HG03439 (cell line): ENCODE data around the gene CCDC197.
A peak's percentile ranks its signal among the peaks of the same experiment; 100 is the strongest.

ENCODE experiments used
- ATAC-seq: cut with Tn5 transposase; IDR thresholded peaks from one replicate; pipeline ENCODE4 v1.9.1; 2021; ENCODE audit warnings: mild to moderate bottlenecking, moderate library complexity; ENCODE audit not compliant: unreplicated experiment

CCDC197 gene

DNA sequence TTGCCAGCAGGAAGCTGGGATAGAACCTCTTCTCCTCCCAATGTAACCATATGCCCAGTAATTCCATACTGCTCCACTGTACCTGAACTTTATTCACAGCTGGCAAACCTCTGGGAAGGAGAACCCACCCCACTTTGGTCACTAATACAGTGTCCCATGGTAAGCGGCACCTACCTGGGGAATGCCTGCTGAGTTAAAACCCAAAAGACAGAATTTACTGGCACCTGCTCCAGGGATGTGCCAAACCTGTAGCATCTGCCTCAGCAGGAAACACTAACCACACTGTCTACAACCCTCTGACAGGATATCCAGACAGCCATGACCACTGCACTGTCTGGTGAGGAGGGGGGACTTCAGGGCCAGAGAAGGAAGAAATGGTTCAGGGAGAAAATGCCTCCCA is 57.3 kb downstream of the CCDC197 start:
- ATAC-seq, result no peak

DNA sequence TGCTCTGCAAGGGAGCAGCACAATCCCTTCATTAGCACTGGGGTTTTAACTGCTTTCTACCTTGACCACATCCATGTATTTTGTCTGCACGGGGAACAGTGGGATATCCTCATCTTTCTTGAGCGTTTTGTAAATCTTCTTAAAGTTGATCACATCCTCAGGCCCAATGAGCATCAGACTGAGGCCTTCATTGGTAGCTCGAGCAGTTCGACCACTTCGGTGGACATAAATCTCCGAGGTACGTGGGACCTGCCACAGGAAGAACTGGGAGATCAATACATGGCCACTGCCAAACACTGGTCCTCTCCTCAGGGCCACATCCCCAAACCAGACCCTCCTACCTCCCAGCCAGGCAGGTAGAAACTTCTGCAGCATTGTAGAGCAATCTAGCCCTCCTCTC is 57.8 kb downstream of the CCDC197 start:
- no peak for ATAC-seq

DNA sequence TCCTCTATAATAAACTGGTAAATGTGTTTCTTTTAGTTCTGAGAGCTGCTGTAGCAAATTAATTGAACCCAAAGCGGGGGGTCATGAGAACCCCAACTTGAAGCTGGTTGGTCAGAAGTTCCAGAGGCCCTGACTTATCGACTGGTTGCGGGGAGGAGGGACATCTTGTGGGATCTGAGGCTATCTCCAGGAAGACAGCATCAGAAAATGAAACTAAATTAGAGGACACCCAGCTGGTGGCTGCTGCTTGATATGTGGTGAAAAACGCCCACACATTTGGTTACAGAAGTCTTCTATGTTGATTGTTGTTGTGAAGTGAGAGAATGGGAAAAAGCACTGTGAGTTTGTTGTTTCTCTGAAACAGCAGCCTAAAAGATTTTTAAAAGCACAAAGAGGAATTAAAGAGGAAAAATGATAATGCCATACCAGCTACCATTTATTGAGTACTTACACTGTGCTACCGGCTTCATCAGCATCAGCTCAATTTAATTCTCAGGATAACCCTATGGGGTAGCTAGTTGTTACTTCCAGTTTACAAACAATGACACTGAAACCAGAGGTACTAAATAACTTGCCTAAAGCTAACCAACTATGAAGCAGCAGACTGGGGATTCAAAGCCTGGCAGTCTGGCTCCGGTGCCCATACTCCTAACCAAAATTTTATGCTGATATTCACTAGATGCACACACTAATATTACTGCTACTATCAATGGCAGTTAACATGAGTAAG is 59.6 kb downstream of the CCDC197 start:
- ATAC-seq, result peak; percentile 70

- ATAC-seq, result no peak
Observed at GRCh38 chr14:94058128-94058673, 61.1 kb downstream of the CCDC197 start.
